COLO829 (cell line): Measurements from ENCODE around the gene CSNK2B.
A peak's percentile ranks its signal among the peaks of the same experiment; 100 is the strongest.

ENCODE experiments used
- DNase-seq: peaks from one replicate; pipeline ENCODE4 v3.0.0; 2012; ENCODE audit warnings: low spot score

The CSNK2B gene

GRCh38 chr6:31636698-31637596, 28.9 kb upstream of the CSNK2B start:
- no peak for DNase-seq

DNA sequence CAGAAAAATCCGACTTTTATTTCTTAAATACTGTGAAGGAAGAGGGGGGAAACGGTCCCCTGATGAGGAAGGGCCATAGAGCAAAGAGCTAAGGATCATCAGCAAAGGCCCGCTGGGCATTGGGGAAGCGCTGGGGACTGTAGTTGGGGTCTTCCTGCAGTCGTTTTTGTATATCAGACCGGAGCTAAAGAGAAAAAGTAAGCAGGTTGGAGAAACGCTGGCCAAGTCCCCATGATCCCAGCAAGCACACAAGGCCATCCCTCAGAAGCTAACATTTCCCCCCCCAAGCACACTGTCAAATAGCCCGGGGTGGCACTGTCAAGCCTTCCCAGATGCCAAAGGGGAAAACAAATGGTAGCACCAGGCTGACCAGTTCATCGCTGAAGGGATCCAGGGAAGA, 26.8 kb upstream of the CSNK2B start:
- DNase-seq: no peak

- no peak for DNase-seq
Measured at GRCh38 chr6:31639449-31639861, 26.4 kb upstream of the CSNK2B start.

DNA sequence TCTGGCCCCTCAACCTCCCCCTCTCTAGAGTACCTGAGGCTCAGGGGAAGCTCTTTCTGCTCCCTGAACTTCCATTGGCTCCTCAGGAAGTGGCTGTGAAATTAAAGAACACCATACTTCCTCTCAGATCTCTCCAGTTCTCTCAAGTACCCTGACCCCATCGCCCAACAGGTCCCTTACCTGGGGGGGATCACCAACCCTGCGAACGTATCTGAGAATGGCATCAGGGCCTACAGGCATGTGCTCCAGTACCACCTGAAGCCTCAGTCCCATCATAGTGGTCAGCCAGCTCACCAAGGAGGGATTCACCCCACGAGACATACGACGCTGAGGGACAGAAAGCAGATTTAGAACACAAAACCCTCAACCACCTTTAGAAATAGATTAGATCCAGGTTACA, 25.3 kb upstream of the CSNK2B start:
- DNase-seq: no peak

DNA sequence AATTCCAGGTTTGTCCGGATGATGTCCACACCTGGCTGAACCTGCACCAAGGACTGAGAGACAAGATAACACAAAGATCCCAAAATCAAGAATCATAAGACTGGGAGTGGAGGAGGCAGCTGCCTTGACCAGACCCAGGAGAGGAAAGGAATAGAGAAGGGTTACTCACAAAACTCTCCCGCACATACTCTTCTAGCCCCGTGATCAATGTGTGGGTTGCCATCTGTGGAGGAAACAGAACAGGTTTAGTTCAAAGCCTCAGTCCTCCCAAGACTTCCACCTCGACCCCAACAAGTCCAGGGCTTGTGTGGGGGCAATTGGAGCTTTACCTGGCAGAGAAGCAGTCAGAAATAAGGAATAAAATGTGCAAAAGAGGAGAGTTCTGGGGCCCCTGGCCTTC, 24.5 kb upstream of the CSNK2B start:
- DNase-seq: no peak

GRCh38 chr6:31642798-31643570, 22.9 kb upstream of the CSNK2B start:
- no peak for DNase-seq

DNA sequence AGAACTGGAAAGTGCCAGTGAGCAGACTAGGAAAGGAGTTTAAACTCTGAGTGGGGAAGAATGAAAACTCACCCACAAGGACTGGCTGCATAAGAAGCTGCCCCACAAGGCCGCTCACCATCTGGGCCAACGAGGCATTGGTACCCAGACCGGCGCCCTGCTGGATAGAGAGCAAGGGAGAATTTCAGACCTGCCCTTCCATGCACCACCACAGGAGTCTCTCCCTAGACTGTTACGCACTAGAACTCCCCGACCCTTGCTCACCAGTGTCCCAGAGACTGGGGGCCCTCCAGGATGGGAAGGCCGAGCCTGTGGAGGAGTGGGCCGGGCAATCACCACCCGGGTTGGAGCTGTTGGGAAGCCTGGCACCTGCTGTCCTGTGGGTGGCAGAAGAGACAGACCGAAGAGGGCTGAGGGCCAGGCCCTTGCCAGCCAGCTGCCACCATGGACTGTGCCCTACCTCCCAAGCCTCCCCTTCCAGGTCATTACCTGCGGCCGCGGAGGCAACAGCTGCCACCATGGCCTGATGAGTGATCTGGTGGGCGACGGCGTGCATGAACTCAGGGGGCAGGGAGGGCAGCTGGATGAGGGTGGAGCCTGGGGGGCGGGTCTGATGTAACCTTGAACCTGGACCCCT, 21.9 kb upstream of the CSNK2B start:
- DNase-seq: no peak

- DNase-seq: no peak
Measured at GRCh38 chr6:31645325-31645724, 20.6 kb upstream of the CSNK2B start.

GRCh38 chr6:31651602-31652191, 14.2 kb upstream of the CSNK2B start:
- DNase-seq: peak; percentile 83

DNA sequence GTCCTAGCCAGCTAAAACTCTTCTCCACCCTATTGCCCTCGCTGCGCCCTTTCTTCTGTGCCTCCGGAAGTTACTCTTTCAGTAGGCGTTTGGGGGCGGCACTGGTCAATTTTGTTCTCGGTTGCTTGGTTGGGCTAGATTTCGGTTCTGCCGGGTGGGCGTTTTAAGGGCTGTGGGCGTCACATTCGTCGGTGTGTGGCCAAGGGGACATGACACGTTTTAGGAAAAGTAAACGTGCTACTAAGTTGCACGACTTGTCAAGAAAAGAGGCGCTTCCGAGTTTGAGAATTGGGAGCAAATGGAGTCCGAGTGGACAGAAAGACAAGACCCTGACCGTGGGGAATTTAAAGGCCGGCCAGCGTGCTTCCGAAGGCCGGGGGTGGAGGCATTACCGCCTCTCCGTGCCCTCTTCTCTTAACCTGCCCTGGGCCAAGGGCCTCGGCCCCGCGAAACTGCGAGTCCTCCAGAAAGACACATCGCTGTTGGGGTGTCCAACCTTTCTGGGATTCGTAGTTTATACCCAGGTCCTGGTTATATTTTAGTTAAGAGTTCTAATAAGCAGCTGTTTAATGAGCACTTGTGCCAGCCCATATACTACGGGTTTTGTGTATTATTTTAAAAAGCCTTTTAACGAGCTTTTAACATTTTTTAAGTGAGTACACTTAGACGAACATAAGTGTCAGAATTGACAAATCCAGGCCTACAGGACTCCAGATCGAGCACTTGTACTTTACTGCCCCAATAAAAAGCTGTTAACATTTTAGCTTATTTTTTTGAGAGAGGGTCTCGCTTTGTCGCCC, 12.8 kb upstream of the CSNK2B start:
- DNase-seq: peak; percentile 93

- DNase-seq: no peak
Measured at GRCh38 chr6:31654574-31655348, 11.1 kb upstream of the CSNK2B start.

- no peak for DNase-seq
Measured at GRCh38 chr6:31655349-31656237, 10.3 kb upstream of the CSNK2B start, which contains the start of gene APOM. Gene APOM (plus strand): TSS chr6:31655894. CDS start chr6:31655967, 73 bp downstream.

DNA sequence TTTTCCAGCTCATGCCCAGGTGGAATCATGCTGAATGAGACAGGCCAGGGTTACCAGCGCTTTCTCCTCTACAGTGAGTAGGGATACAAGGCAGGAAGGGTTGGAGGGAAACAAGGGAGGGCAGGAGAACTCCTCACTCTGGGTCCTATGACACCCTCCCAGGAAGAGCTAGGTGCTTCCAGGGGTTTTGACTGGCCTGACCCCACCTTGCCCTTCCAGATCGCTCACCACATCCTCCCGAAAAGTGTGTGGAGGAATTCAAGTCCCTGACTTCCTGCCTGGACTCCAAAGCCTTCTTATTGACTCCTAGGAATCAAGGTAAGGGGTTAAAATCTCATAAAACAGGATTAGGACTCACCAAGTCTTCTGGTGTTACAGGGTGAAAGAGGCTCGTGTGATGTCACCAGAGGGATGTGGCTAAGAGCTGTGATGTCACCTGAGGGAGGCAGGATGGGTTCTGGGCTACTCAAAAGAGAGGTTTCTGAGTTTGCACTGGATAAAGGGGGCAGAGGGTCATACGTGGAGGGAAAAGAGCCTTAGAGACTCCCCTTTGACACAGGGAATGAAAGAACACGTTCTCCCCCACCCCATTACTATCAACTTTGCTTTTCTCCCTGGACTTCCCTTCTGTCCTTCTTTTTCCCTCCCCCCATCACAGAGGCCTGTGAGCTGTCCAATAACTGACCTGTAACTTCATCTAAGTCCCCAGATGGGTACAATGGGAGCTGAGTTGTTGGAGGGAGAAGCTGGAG, 8.3 kb upstream of the CSNK2B start:
- no peak for DNase-seq

- DNase-seq: no peak
Measured at GRCh38 chr6:31658158-31658688, 7.7 kb upstream of the CSNK2B start.

DNA sequence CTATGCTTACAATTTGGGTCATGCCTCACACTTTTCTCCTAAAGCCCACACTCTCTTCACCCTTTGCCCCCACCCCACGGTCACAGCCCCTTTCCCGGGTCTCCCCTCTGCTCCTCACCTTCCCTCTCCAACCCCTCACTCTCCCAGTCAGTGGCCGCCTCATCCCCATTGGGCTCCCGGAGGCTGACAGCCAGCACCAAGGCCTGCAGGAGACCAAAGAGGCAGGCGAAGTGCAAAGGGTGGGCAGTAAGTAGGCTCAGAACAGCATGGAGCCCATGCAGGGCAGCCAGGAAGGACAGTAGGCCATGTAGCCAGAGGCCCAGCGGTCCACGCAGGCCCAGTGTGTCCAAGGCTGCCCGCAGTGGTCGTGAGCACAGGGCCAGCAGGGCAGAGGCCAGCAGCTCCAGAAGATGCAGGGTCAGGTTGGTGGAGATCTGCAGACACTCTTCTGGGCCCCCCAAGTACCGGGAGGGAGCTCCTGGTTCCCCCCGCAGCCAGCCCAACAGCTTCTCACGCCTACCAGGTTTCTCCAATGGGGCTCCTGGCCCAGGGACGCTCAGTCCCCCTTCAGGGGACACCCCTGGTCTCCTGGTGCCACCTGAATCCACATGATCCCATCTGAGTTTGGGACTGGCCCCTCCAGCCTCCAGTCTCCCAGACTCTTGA, 6.8 kb upstream of the CSNK2B start:
- DNase-seq: no peak

- DNase-seq: no peak
Measured at GRCh38 chr6:31659649-31660380, 6.1 kb upstream of the CSNK2B start.
